Bronchial epithelial cell (primary cell): ENCODE data around the gene CREG1. TPM values are rescaled to one million over a fixed set of nuclear protein-coding genes. Genes with fewer than 3 reads are reported as not detected.
A peak's percentile ranks its signal among the peaks of the same experiment; 100 is the strongest.
"Not testable (repeated sequence)": the region's sequence is repeated elsewhere in the genome, so short reads cannot be mapped to it uniquely, and the experiment has no call there.

ENCODE experiments used
- DNase-seq: peaks from one replicate; pipeline ENCODE4 v3.0.0-alpha.2; 2010; ENCODE audit warnings: low read depth
- FAIRE-seq: peaks from 2 replicates; lab custom pipeline; 2011; peaks lifted over from hg19 to GRCh38; lab: Jason Lieb, UNC
- H3K27me3 ChIP-seq: 2 replicates; pipeline ENCODE4 v1.5.1; 2011; ENCODE audit warnings: low read length; ENCODE audit not compliant: control insufficient read depth, insufficient read depth
- H3K36me3 ChIP-seq: 2 replicates; pipeline ENCODE4 v1.5.1; 2011; ENCODE audit warnings: low read length; ENCODE audit not compliant: control insufficient read depth, insufficient read depth
- H3K4me3 ChIP-seq: 2 replicates; pipeline ENCODE4 v1.5.1; 2011; ENCODE audit warnings: mild to moderate bottlenecking, low read depth, low read length, control low read depth
- total RNA-seq: library from RNA; depleted of rRNA; stranded (reverse); fragments of >200 nt; gene quantifications from 2 replicates; pipeline ENCODE4 v1.2.1, GENCODE V29; 2014
- TF ChIP-seq, protein P1 (sequence below): IDR thresholded peaks from 2 replicates; pipeline ENCODE4 v1.5.1; 2011; ENCODE audit warnings: mild to moderate bottlenecking, moderate library complexity, low read length, control low read depth, inconsistent platforms; ENCODE audit not compliant: insufficient read depth, severe bottlenecking

CREG1 gene
- total RNA-seq, 1 donor from 2014 or later: 78.2 TPM

DNA sequence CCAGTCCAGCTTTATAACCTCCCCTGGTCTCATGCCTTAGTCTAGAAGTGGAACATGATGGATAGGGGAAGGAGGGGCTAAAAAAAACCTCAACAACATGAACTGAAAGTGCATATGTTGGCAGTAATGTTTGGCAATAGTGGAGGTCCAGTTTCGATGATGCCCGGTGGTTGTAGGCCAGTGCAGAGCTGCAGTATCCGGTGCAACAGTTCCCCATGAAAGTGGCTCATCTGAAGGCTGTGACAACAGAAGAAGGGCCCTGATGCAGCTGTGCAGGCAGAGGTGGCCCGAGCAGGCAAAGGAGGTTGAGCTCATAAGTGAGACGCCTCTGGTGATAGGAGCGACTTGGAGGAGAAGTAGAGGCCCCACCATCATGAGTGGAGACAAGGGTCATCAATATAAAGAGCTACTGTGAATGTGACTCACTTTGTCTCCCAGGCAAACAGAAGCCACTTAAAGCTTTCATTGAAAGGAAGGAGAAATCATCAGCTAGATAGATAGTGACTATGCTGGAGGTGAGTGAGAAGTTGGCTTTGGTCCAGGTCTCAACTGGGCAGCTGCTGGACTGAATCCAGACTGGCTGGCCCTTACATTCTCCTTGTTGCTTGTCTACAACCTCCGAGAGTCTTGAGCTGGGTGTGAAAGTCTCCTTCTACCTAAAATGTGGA, 10.2 kb upstream of the CREG1 start:
- no peaks in the 10 kb centered on the region for H3K36me3 ChIP-seq
- no peaks in the 10 kb centered on the region for H3K27me3 ChIP-seq
- H3K4me3 ChIP-seq: no peak overlapping the region
- TF ChIP-seq, protein P1, sequence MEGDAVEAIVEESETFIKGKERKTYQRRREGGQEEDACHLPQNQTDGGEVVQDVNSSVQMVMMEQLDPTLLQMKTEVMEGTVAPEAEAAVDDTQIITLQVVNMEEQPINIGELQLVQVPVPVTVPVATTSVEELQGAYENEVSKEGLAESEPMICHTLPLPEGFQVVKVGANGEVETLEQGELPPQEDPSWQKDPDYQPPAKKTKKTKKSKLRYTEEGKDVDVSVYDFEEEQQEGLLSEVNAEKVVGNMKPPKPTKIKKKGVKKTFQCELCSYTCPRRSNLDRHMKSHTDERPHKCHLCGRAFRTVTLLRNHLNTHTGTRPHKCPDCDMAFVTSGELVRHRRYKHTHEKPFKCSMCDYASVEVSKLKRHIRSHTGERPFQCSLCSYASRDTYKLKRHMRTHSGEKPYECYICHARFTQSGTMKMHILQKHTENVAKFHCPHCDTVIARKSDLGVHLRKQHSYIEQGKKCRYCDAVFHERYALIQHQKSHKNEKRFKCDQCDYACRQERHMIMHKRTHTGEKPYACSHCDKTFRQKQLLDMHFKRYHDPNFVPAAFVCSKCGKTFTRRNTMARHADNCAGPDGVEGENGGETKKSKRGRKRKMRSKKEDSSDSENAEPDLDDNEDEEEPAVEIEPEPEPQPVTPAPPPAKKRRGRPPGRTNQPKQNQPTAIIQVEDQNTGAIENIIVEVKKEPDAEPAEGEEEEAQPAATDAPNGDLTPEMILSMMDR: no peak
- FAIRE-seq: no peak
- peak; percentile 53 for DNase-seq

DNA sequence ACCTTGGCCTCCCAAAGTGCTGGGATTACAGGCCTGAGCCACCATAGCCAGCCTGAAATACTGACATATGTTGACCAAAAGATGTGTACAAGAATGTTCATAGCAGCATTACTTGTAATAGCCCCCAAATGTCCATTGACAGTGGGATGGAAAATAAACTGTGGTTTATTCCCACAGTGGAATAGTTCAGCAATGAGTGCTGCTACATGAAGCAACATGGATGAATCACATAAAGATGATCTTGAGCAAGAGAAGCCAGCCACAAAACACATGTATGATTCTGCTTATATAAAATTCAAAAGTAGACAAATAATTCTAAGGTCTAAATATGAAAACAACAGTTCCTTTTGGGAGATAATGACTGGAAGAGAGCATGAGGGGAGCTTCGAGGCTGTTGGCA, 9.1 kb upstream of the CREG1 start:
- Histone ChIP-seq H3K27me3 (no peaks in the 10 kb centered on the region), H3K4me3 (no peak overlapping the region), H3K36me3 (no peaks in the 10 kb centered on the region)
- DNase-seq: peak; percentile 77
- TF ChIP-seq, protein P1: no peak
- FAIRE-seq: no peak

DNA sequence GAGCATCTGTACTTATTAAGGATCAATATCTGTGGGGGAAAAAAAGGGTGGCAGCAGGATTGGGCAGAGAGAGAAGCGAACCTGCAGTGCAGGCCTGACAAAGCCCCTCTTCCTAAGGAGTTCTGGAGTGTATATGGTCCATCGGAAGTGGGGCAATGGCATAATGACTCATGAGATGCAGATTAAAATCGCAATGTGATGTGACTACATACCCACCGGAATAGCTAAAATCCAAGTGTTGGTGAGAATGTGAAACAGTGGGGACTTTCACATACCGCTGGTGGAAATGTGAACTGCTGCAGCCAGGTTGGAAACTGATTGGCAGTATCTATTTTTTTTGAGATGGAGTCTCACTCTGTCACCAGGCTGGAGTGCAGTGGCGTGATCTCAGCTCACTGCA, 8.2 kb upstream of the CREG1 start:
- DNase-seq (no peak), FAIRE-seq (no peak)
- H3K36me3 ChIP-seq: no peaks in the 10 kb centered on the region
- no peak overlapping the region for H3K4me3 ChIP-seq
- TF ChIP-seq, protein P1: no peak
- H3K27me3 ChIP-seq: no peaks in the 10 kb centered on the region

DNA sequence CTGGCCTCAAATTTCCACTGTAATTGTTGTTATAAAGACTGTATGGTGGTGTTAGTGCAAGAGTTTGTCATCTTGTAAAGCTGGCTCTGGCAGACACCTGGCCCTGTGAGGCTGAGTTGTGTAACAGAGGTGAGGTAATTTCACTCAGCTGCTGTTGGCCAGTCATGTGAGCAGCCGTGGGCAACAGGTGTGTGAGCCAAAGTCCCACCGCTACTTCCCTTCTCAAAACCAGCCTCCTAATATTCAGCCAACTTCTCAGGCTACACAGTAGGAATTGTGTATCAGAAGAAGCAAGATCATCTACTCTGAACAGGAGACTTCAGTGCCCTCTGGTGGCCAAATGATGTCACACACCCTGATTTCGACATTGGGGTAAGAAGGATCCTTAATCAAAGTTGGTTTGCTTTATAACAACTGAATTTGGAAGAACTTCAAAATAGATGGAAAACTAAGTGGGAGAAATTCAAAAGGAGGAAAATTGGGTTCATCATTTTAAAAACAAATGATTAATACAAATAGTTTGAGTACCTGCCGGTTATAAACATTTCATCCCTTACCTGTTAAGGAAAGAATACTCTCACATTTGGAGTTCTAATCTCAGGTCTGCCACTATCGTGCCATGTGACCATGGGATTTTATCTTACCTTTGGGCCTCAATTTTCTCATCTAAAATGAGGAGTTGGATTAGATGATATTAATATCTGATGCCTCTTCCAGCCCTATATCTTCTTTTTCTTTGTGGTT, 2.6 kb upstream of the CREG1 start:
- peak; percentile 89 for DNase-seq
- FAIRE-seq: peak; percentile 66
- Histone ChIP-seq H3K4me3 (no peak overlapping the region), H3K27me3 (no peaks in the 10 kb centered on the region), H3K36me3 (peaks cover 2% of the 10 kb centered on the region)
- TF ChIP-seq, protein P1: peak; percentile 79

DNA sequence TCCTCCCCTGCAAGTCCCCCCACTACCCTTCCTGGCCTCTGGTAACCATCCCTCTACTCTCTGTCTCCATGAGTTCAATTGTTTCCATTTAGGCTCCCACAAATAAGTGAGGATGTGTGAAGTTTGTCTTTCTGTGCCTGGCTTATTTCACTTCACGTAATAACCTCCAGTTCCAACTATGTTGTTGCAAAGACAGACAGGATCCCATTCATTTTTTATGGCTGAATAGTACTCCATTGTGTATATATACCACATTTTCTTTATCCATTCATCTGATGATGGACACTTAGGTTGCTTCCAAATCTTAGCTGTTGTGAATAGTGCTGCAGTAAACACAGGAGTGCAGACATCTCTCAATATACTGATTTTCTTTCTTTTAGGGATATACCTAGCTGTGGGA, 1.5 kb upstream of the CREG1 start:
- H3K4me3 ChIP-seq, H3K27me3 ChIP-seq, DNase-seq, H3K36me3 ChIP-seq, FAIRE-seq: not testable (repeated sequence)

DNA sequence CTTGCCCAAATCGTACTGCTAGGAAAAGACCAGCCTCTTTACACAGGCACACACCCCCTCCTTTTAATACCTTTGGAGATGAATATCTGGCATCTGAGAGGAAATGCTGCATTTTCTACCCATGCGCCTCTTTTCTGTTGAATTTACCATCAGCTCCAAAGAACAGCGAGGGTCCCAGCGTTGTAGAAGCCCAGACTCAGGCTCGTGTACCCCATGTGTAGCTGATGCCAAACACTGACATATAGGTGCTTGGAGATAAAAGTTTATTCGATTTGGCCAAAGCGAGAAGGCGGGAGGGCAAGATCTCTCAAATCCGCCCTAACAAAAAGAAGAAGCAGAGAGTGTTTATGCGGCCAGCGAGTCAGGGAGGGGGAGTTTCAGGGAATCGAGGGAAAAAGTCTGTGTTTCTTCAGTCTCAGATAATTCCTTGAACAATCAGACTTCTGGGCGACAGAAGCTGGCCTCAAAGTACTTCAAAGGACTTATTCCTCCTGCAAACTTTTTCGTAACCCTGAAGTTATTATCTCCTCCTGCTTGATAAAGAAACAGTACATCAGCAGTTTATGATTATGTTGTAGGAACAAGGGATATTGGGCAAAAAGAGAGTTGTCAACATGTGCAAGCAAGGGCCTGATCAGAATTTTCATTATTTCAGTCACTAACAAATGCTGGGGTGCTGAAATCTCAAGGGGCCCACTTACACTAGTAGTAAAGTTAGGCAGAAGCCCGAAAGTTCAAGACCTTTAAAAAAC, 642 bp upstream of the CREG1 start:
- DNase-seq: no peak

More for the DNA sequence above, 642 bp upstream of the CREG1 start:
- TF ChIP-seq, protein P1: no peak
- H3K27me3 ChIP-seq: no peaks in the 10 kb centered on the region
- H3K4me3 ChIP-seq: peak overlapping the region; percentile 67
- no peak for FAIRE-seq
- peaks cover 2% of the 10 kb centered on the region for H3K36me3 ChIP-seq
